Neural progenitor cell (in vitro differentiated cells): ENCODE data around the gene NR2C2.

Experiments used
- EZH2 ChIP-seq: fragments of 200-600 bp; sonication (generic); IDR thresholded peaks from 2 replicates; pipeline ENCODE4 v1.6.1; 2017; ENCODE audit warnings: antibody characterized with exemption, mild to moderate bottlenecking, moderate library complexity
- EZH2phosphoT487 ChIP-seq: fragments of 200-600 bp; sonication (generic); IDR thresholded peaks from 2 replicates; pipeline ENCODE4 v1.6.1; 2017; ENCODE audit warnings: antibody characterized with exemption
- TF ChIP-seq, protein P1 (sequence below): fragments of 200-600 bp; sonication (generic); IDR thresholded peaks from 2 replicates; pipeline ENCODE4 v1.5.1; 2017; ENCODE audit warnings: antibody characterized with exemption, mild to moderate bottlenecking

DNA sequence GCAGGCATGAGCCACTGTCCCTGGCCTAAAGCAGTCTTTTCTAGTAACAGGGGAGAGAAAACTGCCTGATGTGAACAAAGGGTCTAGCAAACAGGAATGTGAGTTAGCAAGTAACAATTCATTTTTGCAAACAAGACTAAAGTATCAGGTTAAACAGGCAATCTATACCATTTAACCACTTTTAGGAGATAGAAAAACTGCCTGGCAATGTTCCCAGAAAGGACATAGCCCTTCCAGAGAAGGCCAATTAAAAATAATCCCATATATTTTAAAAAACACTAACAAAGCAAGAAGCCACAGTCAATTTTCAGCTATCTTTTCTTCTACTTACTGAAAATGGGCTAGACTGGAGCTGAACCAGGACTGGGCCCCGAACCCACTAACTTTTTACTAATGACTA, 145.3 kb downstream of the NR2C2 start:
- TF ChIP-seq, protein P1, sequence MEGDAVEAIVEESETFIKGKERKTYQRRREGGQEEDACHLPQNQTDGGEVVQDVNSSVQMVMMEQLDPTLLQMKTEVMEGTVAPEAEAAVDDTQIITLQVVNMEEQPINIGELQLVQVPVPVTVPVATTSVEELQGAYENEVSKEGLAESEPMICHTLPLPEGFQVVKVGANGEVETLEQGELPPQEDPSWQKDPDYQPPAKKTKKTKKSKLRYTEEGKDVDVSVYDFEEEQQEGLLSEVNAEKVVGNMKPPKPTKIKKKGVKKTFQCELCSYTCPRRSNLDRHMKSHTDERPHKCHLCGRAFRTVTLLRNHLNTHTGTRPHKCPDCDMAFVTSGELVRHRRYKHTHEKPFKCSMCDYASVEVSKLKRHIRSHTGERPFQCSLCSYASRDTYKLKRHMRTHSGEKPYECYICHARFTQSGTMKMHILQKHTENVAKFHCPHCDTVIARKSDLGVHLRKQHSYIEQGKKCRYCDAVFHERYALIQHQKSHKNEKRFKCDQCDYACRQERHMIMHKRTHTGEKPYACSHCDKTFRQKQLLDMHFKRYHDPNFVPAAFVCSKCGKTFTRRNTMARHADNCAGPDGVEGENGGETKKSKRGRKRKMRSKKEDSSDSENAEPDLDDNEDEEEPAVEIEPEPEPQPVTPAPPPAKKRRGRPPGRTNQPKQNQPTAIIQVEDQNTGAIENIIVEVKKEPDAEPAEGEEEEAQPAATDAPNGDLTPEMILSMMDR = no peak
- TF ChIP-seq EZH2 (no peak), EZH2phosphoT487 (no peak)
